NCI-H82 treated with DMSO at 0.1 percent for 48 hours (cell line): ENCODE results near the gene TMEM141.
A peak's percentile ranks its signal among the peaks of the same experiment; 100 is the strongest.
"Not testable (repeated sequence)": the region's sequence is repeated elsewhere in the genome, so short reads cannot be mapped to it uniquely, and the experiment has no call there.

Experiments
- DNase-seq: peaks from one replicate; lab custom pipeline; 2025; ENCODE audit not compliant: unreplicated experiment; lab: John Stamatoyannopoulos, UW

The TMEM141 gene

GRCh38 chr9:136793086-136793946 is 2.2 kb downstream of the TMEM141 start:
- no peak for DNase-seq

GRCh38 chr9:136794281-136794999 is 3.3 kb downstream of the TMEM141 start:
- DNase-seq: no peak

- DNase-seq: no peak
Measured at GRCh38 chr9:136795000-136795348, 3.8 kb downstream of the TMEM141 start.

- no peak for DNase-seq
Measured at GRCh38 chr9:136796238-136796774, 5.2 kb downstream of the TMEM141 start, which contains the start of gene CCDC183. Gene CCDC183 (plus strand): TSS chr9:136796338. CDS start chr9:136796398, 60 bp downstream.

- not testable (repeated sequence) for DNase-seq
Measured at GRCh38 chr9:136796775-136797347, 5.7 kb downstream of the TMEM141 start.

GRCh38 chr9:136798708-136799078 is 7.5 kb downstream of the TMEM141 start:
- DNase-seq: no peak

GRCh38 chr9:136799079-136799853 is 8.1 kb downstream of the TMEM141 start:
- no peak for DNase-seq

- DNase-seq: peak; percentile 73
Measured at GRCh38 chr9:136799854-136800657, 8.9 kb downstream of the TMEM141 start.

- DNase-seq: no peak
Measured at GRCh38 chr9:136802321-136802720, 11.2 kb downstream of the TMEM141 start.

GRCh38 chr9:136803009-136803550 is 11.9 kb downstream of the TMEM141 start:
- not testable (repeated sequence) for DNase-seq

- no peak for DNase-seq
Measured at GRCh38 chr9:136803551-136804508, 12.7 kb downstream of the TMEM141 start.

GRCh38 chr9:136804509-136805206 is 13.5 kb downstream of the TMEM141 start:
- no peak for DNase-seq

- DNase-seq: no peak
Measured at GRCh38 chr9:136805207-136805740, 14.1 kb downstream of the TMEM141 start.

GRCh38 chr9:136806067-136806466 is 14.9 kb downstream of the TMEM141 start:
- DNase-seq: no peak

GRCh38 chr9:136806631-136807201 is 15.6 kb downstream of the TMEM141 start:
- DNase-seq: no peak

- peak; percentile 33 for DNase-seq
Measured at GRCh38 chr9:136807281-136808074, 16.3 kb downstream of the TMEM141 start, which contains the start of gene RABL6. Gene RABL6 (plus strand): TSS chr9:136807948. CDS start chr9:136808197, 249 bp downstream.
